ENCODE measurements around the gene CSTF2T. TPM values are rescaled to one million over a fixed set of nuclear protein-coding genes. Genes with fewer than 3 reads are reported as not detected.

The CSTF2T gene
- polyA plus RNA-seq, 5 donors = 31.7 to 38.1 (median 35.3) TPM

DNA sequence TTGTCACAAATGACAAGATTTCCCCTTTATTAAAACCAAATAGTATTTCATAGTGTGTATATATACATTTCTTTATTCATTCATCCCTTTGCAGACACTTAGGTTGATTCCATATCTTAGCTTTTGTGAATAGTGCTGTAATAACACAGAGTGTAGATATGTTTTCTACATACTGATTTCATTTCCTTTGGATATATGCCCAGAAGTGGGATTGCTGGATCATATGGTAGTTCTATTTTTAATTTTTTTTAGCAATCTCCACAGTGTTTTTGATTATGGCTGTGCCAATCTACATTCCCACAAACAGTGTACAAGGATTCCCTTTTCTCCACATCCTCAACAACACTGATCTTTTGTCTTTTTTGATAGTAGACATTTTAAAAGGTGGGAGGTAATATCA, 46.4 kb downstream of the CSTF2T start:
- DNase-seq = peak; percentile 28 to 42

DNA sequence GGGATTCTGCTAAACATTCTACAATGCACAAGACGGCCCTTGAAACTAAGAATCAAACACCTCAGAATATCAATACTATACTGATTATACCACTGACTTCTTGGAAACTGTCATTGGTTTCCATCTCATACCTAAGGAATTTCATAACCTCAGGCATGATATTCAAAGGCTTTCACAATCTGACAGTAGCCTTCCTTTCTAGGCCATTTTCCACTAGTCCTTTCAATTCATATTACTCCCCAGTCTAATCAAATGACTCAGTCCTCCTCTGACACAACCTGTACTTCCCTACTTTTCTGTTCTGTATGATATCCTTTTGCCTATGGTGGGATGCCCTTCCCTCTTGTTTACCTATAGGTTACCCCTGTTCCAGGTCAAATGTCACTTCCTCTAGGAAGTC, 48.3 kb downstream of the CSTF2T start:
- no peak for DNase-seq

DNA sequence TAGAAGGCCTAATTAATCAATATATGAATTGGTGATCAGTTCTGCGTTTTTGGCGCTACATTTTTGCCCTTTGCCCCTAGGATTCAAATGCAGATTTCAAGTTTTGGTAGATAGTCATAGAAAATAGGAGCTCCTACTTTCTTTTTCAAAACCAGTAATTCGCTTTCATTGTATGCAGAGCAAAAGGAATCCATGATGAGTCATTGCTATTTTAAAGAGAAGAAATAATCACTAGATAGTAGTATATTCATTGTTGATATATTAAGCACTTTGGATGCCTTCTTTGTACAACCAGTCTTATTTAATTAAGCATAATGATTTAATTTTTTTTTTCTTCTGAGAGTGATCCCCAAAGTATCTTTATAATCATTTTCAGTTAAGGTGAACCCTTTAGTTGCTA, 50.3 kb downstream of the CSTF2T start:
- no peak for DNase-seq

Measured in right lung (tissue), 5 donors.